Measurements from ENCODE around the gene BLVRB. TPM values are rescaled to one million over a fixed set of nuclear protein-coding genes. Genes with fewer than 3 reads are reported as not detected.

The BLVRB gene
- total RNA-seq, 1 donor from 2014 or later, result 11.3 TPM

GRCh38 chr19:40418040-40418439 is 47.5 kb downstream of the BLVRB start:
- Mint-ChIP-seq H3K4me1 (peaks cover 37% of the 10 kb centered on the region), H3K27ac (peak overlapping the region; percentile 43), H3K27me3 (ENCODE audit: insufficient read depth, low read depth) (peaks cover 7% of the 10 kb centered on the region), H3K4me3 (peak overlapping the region; percentile 25), H3K36me3 (no peaks in the 10 kb centered on the region), H3K9me3 (no peaks in the 10 kb centered on the region)
- Histone ChIP-seq H3K27ac (no peak overlapping the region), H2AFZ (replicated peaks) (no peak overlapping the region), H3K79me2 (ENCODE audit: low read depth) (no peaks in the 10 kb centered on the region), H3K27me3 (no peaks in the 10 kb centered on the region), H3K4me2 (no peak overlapping the region), H4K20me1 (ENCODE audit: low read depth) (no peaks in the 10 kb centered on the region), H3K9me3 (ENCODE audit: low read depth) (no peaks in the 10 kb centered on the region), H3K4me3 (no peak overlapping the region), H3F3A (ENCODE audit: low read depth) (peaks cover 24% of the 10 kb centered on the region), H3K36me3 (no peaks in the 10 kb centered on the region), H3K4me1 (peaks cover 23% of the 10 kb centered on the region), H3K9ac (no peak overlapping the region)
- TF ChIP-seq EZH2 (IDR thresholded peaks at IDR 0.05), result no peak
- no peak for TF ChIP-seq CTCF (IDR thresholded peaks at IDR 0.05)
- no peak for TF ChIP-seq EZH2phosphoT487 (IDR thresholded peaks at IDR 0.05)
- no peak for DNase-seq (ENCODE audit: low spot score)

- Mint-ChIP-seq H3K4me3 (no peak overlapping the region), H3K36me3 (no peaks in the 10 kb centered on the region), H3K27ac (peak overlapping the region; percentile 15), H3K4me1 (peaks cover 37% of the 10 kb centered on the region), H3K27me3 (ENCODE audit: insufficient read depth, low read depth) (peaks cover 7% of the 10 kb centered on the region), H3K9me3 (no peaks in the 10 kb centered on the region)
- Histone ChIP-seq H3K36me3 (no peaks in the 10 kb centered on the region), H3K9ac (no peak overlapping the region), H3K27me3 (no peaks in the 10 kb centered on the region), H3K4me2 (no peak overlapping the region), H4K20me1 (ENCODE audit: low read depth) (no peaks in the 10 kb centered on the region), H3K4me1 (peaks cover 23% of the 10 kb centered on the region), H2AFZ (replicated peaks) (peak overlapping the region; percentile 47), H3K4me3 (no peak overlapping the region), H3K27ac (no peak overlapping the region), H3F3A (ENCODE audit: low read depth) (peaks cover 26% of the 10 kb centered on the region), H3K9me3 (ENCODE audit: low read depth) (no peaks in the 10 kb centered on the region), H3K79me2 (ENCODE audit: low read depth) (no peaks in the 10 kb centered on the region)
- DNase-seq (ENCODE audit: low spot score), result no peak
- TF ChIP-seq EZH2 (IDR thresholded peaks at IDR 0.05), result no peak
- no peak for TF ChIP-seq EZH2phosphoT487 (IDR thresholded peaks at IDR 0.05)
- TF ChIP-seq CTCF (IDR thresholded peaks at IDR 0.05), result no peak
Measured at GRCh38 chr19:40417643-40417981, 47.9 kb downstream of the BLVRB start.

GRCh38 chr19:40416918-40417642 is 48.5 kb downstream of the BLVRB start:
- no peaks in the 10 kb centered on the region for H4K20me1 ChIP-seq (ENCODE audit: low read depth)
- H3K9me3 ChIP-seq (ENCODE audit: low read depth), result no peaks in the 10 kb centered on the region
- TF ChIP-seq CTCF (IDR thresholded peaks at IDR 0.05) (no peak), EZH2 (IDR thresholded peaks at IDR 0.05) (no peak), EZH2phosphoT487 (IDR thresholded peaks at IDR 0.05) (no peak)
- Mint-ChIP-seq H3K4me3 (no peak overlapping the region), H3K27me3 (ENCODE audit: insufficient read depth, low read depth) (peaks cover 7% of the 10 kb centered on the region), H3K4me1 (peaks cover 32% of the 10 kb centered on the region), H3K27ac (peak overlapping the region; percentile 61), H3K36me3 (no peaks in the 10 kb centered on the region), H3K9me3 (no peaks in the 10 kb centered on the region)
- peaks cover 28% of the 10 kb centered on the region for H3F3A ChIP-seq (ENCODE audit: low read depth)
- H3K27ac ChIP-seq, result no peak overlapping the region
- H3K4me1 ChIP-seq, result peaks cover 23% of the 10 kb centered on the region
- no peak overlapping the region for H3K9ac ChIP-seq
- H3K4me3 ChIP-seq, result no peak overlapping the region
- H3K36me3 ChIP-seq, result no peaks in the 10 kb centered on the region
- DNase-seq (ENCODE audit: low spot score), result no peak
- no peak overlapping the region for H3K4me2 ChIP-seq
- peak overlapping the region; percentile 47 for H2AFZ ChIP-seq (replicated peaks)
- no peaks in the 10 kb centered on the region for H3K27me3 ChIP-seq
- H3K79me2 ChIP-seq (ENCODE audit: low read depth), result no peaks in the 10 kb centered on the region

Measured in neural progenitor cell (in vitro differentiated cells).